GM21423 (cell line): ENCODE measurements around the gene ALK.
"Not testable (repeated sequence)": the region's sequence is repeated elsewhere in the genome, so short reads cannot be mapped to it uniquely, and the experiment has no call there.

ENCODE experiments used
- ATAC-seq: cut with Tn5 transposase; IDR thresholded peaks from one replicate; pipeline ENCODE4 v1.9.1; 2021; ENCODE audit warnings: mild to moderate bottlenecking, moderate library complexity; ENCODE audit not compliant: unreplicated experiment

Gene ALK

GRCh38 chr2:29267720-29268119 is 653.7 kb downstream of the ALK start:
- ATAC-seq: no peak

GRCh38 chr2:29263886-29264285 is 657.5 kb downstream of the ALK start:
- no peak for ATAC-seq

GRCh38 chr2:29262681-29263260 is 658.6 kb downstream of the ALK start:
- no peak for ATAC-seq

GRCh38 chr2:29261003-29261402 is 660.4 kb downstream of the ALK start:
- no peak for ATAC-seq

- no peak for ATAC-seq
Measured at GRCh38 chr2:29260142-29260772, 661.1 kb downstream of the ALK start.

- no peak for ATAC-seq
Measured at GRCh38 chr2:29259221-29259620, 662.2 kb downstream of the ALK start.

- no peak for ATAC-seq
Measured at GRCh38 chr2:29255004-29255403, 666.4 kb downstream of the ALK start.

- not testable (repeated sequence) for ATAC-seq
Measured at GRCh38 chr2:29253495-29254275, 667.7 kb downstream of the ALK start.

- no peak for ATAC-seq
Measured at GRCh38 chr2:29253026-29253425, 668.4 kb downstream of the ALK start.

GRCh38 chr2:29251406-29251805 is 670.0 kb downstream of the ALK start:
- no peak for ATAC-seq

GRCh38 chr2:29250977-29251376 is 670.4 kb downstream of the ALK start:
- ATAC-seq: no peak

- ATAC-seq: no peak
Measured at GRCh38 chr2:29249666-29250253, 671.6 kb downstream of the ALK start.

GRCh38 chr2:29247336-29247914 is 674.0 kb downstream of the ALK start:
- no peak for ATAC-seq

GRCh38 chr2:29246383-29247300 is 674.7 kb downstream of the ALK start:
- ATAC-seq: no peak

GRCh38 chr2:29245742-29246382 is 675.5 kb downstream of the ALK start:
- ATAC-seq: no peak

GRCh38 chr2:29245035-29245741 is 676.2 kb downstream of the ALK start:
- ATAC-seq: not testable (repeated sequence)

GRCh38 chr2:29242621-29243375 is 678.6 kb downstream of the ALK start:
- ATAC-seq: no peak

GRCh38 chr2:29241955-29242565 is 679.3 kb downstream of the ALK start:
- no peak for ATAC-seq
